ENCODE results near the gene DRC3. TPM values are rescaled to one million over a fixed set of nuclear protein-coding genes. Genes with fewer than 3 reads are reported as not detected.

DRC3 gene
- total RNA-seq, 1 experiment from 2014 or later, result 1.0 TPM

DNA sequence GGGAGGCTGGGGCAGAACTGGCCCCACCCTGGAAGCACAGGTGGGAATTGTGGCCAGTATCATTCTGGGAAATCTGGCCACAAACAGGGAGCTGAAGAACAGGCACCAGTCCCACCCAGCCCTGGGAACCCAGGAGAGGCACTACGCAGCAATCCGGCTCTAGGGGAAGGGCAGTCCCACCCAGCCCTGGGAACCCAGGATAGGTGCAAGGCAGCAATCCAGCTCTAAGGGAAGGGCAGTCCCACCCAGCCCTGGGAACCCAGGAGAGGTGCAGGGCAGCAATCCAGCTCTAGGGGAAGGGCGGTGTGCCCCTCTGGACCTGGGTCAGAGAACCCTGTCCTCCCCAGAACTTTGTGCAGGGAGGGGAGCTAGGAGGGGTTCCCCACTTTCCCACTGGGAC is 7.1 kb downstream of the DRC3 start:
- TF ChIP-seq EZH2 (IDR thresholded peaks at IDR 0.05; ENCODE audit: borderline replicate concordance, low read depth, low read length, poor library complexity, severe bottlenecking), result no peak
- BruUV-seq (replicated peaks), result no TSS peak
- ChIA-PET POLR2A (ENCODE audit: low non-redundant PET) (no interaction called here), CTCF (no interaction called here)
- intact Hi-C loops (cut with micrococcal nuclease; ENCODE audit: unreplicated experiment), result no loop called here
- no peaks in the 10 kb centered on the region for H3K27me3 ChIP-seq (replicated peaks; ENCODE audit: insufficient read depth, low read depth, low read length, poor library complexity)
- H3K9me3 ChIP-seq (ENCODE audit: low read depth, low read length, poor library complexity, severe bottlenecking), result no peaks in the 10 kb centered on the region
- H3K27ac ChIP-seq (ENCODE audit: low read depth, low read length, poor library complexity, severe bottlenecking), result no peak overlapping the region
- no peaks in the 10 kb centered on the region for H3K4me1 ChIP-seq (ENCODE audit: insufficient read depth, low read length, poor library complexity, severe bottlenecking)
- H3K36me3 ChIP-seq (ENCODE audit: insufficient read depth, low read length, poor library complexity, severe bottlenecking), result no peaks in the 10 kb centered on the region
- no peak for DNase-seq (ENCODE audit: low spot score)
- H3K4me3 ChIP-seq (ENCODE audit: low read depth, low read length, poor library complexity, severe bottlenecking), result no peak overlapping the region

DNA sequence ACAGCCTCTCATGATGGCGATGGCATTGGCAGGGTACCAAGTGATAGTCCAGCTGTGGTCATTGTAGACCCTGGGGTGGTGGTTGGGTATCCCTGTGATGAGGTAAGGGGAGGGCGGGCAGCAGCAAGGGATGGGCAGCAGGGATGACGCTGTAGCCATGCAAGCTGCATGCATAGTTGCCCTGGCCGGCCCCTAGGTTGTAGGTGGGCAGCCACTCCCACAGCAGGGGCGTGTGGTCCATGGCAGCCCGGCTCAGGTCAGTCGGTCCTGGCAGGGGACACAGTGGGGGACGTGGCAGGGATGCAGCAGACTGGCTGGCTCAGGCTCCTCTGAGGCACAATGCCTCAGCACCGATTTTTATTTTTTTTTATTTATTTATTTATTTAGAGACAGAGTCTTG is 8.7 kb downstream of the DRC3 start:
- Histone ChIP-seq H3K27me3 (replicated peaks; ENCODE audit: insufficient read depth, low read depth, low read length, poor library complexity) (no peaks in the 10 kb centered on the region), H3K4me3 (ENCODE audit: low read depth, low read length, poor library complexity, severe bottlenecking) (no peak overlapping the region), H3K4me1 (ENCODE audit: insufficient read depth, low read length, poor library complexity, severe bottlenecking) (no peaks in the 10 kb centered on the region), H3K9me3 (ENCODE audit: low read depth, low read length, poor library complexity, severe bottlenecking) (no peaks in the 10 kb centered on the region), H3K36me3 (ENCODE audit: insufficient read depth, low read length, poor library complexity, severe bottlenecking) (no peaks in the 10 kb centered on the region), H3K27ac (ENCODE audit: low read depth, low read length, poor library complexity, severe bottlenecking) (no peak overlapping the region)
- no TSS peak for BruUV-seq (replicated peaks)
- ChIA-PET CTCF (no interaction called here), POLR2A (ENCODE audit: low non-redundant PET) (no interaction called here)
- intact Hi-C loops (cut with micrococcal nuclease; ENCODE audit: unreplicated experiment), result no loop called here
- TF ChIP-seq EZH2 (IDR thresholded peaks at IDR 0.05; ENCODE audit: borderline replicate concordance, low read depth, low read length, poor library complexity, severe bottlenecking), result no peak
- TF ChIP-seq, protein P1, sequence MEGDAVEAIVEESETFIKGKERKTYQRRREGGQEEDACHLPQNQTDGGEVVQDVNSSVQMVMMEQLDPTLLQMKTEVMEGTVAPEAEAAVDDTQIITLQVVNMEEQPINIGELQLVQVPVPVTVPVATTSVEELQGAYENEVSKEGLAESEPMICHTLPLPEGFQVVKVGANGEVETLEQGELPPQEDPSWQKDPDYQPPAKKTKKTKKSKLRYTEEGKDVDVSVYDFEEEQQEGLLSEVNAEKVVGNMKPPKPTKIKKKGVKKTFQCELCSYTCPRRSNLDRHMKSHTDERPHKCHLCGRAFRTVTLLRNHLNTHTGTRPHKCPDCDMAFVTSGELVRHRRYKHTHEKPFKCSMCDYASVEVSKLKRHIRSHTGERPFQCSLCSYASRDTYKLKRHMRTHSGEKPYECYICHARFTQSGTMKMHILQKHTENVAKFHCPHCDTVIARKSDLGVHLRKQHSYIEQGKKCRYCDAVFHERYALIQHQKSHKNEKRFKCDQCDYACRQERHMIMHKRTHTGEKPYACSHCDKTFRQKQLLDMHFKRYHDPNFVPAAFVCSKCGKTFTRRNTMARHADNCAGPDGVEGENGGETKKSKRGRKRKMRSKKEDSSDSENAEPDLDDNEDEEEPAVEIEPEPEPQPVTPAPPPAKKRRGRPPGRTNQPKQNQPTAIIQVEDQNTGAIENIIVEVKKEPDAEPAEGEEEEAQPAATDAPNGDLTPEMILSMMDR (conservative IDR thresholded peaks at IDR 0.05; ENCODE audit: low read depth, low read length), result no peak
- DNase-seq (ENCODE audit: low spot score), result no peak

DNA sequence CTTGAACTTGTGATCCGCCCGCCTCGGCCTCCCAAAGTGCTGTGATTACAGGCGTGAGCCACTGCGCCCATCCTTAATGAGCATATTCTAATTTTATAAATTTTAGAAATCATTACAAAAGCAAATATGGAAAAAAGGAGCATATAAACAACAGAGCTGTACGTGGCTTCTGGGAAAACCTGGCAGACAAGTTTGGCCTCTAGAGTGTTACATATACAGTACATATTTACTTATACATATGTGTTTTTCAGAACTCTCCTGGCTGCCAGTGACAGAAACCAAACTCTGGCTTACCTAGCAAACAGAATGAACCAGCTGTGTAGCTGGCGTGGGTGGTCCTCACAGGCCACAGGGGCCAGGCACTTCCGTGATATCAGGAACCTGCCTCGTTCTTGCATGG is 10.1 kb downstream of the DRC3 start:
- intact Hi-C loops (cut with micrococcal nuclease; ENCODE audit: unreplicated experiment), result no loop called here

DNA sequence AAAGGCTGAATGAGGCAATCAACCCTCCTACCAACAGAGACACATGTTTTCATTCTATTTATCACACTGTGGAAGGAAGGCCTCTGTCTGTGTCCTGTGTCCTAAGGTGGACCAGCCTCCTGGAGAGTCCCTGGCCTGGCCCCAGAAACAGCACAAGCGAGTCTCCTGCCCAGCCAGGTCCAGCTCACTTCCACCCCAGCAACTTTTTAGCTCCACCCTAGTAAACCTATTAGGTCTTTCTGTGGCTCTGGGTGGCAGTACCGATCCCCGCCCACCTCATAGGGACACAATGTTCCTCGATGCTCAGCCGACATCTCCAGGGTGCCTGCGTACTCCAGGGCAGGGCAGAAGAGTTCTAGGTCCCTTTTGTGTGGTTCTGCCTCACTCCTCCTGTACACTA is 10.7 kb downstream of the DRC3 start:
- POLR2A ChIA-PET (ENCODE audit: low non-redundant PET), result no interaction called here
- TF ChIP-seq EZH2 (IDR thresholded peaks at IDR 0.05; ENCODE audit: borderline replicate concordance, low read depth, low read length, poor library complexity, severe bottlenecking), result no peak
- TF ChIP-seq, protein P1 (conservative IDR thresholded peaks at IDR 0.05; ENCODE audit: low read depth, low read length), result no peak

More for the DNA sequence above, 10.1 kb downstream of the DRC3 start:
- no peaks in the 10 kb centered on the region for H3K4me1 ChIP-seq (ENCODE audit: insufficient read depth, low read length, poor library complexity, severe bottlenecking)
- BruUV-seq (replicated peaks), result no TSS peak
- POLR2A ChIA-PET (ENCODE audit: low non-redundant PET), result no interaction called here
- no peaks in the 10 kb centered on the region for H3K27me3 ChIP-seq (replicated peaks; ENCODE audit: insufficient read depth, low read depth, low read length, poor library complexity)
- H3K9me3 ChIP-seq (ENCODE audit: low read depth, low read length, poor library complexity, severe bottlenecking), result no peaks in the 10 kb centered on the region
- TF ChIP-seq EZH2 (IDR thresholded peaks at IDR 0.05; ENCODE audit: borderline replicate concordance, low read depth, low read length, poor library complexity, severe bottlenecking), result no peak
- TF ChIP-seq, protein P1 (conservative IDR thresholded peaks at IDR 0.05; ENCODE audit: low read depth, low read length), result no peak
- no peaks in the 10 kb centered on the region for H3K36me3 ChIP-seq (ENCODE audit: insufficient read depth, low read length, poor library complexity, severe bottlenecking)
- DNase-seq (ENCODE audit: low spot score), result no peak
- no peak overlapping the region for H3K27ac ChIP-seq (ENCODE audit: low read depth, low read length, poor library complexity, severe bottlenecking)
- H3K4me3 ChIP-seq (ENCODE audit: low read depth, low read length, poor library complexity, severe bottlenecking), result no peak overlapping the region
- CTCF ChIA-PET, result no interaction called here

More for the DNA sequence above, 10.7 kb downstream of the DRC3 start:
- BruUV-seq (replicated peaks), result no TSS peak
- CTCF ChIA-PET, result no interaction called here
- Histone ChIP-seq H3K4me3 (ENCODE audit: low read depth, low read length, poor library complexity, severe bottlenecking) (no peak overlapping the region), H3K4me1 (ENCODE audit: insufficient read depth, low read length, poor library complexity, severe bottlenecking) (no peaks in the 10 kb centered on the region), H3K9me3 (ENCODE audit: low read depth, low read length, poor library complexity, severe bottlenecking) (no peaks in the 10 kb centered on the region), H3K27ac (ENCODE audit: low read depth, low read length, poor library complexity, severe bottlenecking) (no peak overlapping the region), H3K27me3 (replicated peaks; ENCODE audit: insufficient read depth, low read depth, low read length, poor library complexity) (no peaks in the 10 kb centered on the region), H3K36me3 (ENCODE audit: insufficient read depth, low read length, poor library complexity, severe bottlenecking) (no peaks in the 10 kb centered on the region)
- no peak for DNase-seq (ENCODE audit: low spot score)
- intact Hi-C loops (cut with micrococcal nuclease; ENCODE audit: unreplicated experiment), result no loop called here
